Lower lobe of right lung (tissue), 2 donors: ENCODE measurements around the gene CLTA. TPM values are rescaled to one million over a fixed set of nuclear protein-coding genes. Genes with fewer than 3 reads are reported as not detected.

ENCODE experiments used
- ATAC-seq, 2 donors: fragments of 200-7000 bp; cut with Tn5 transposase; one replicate each; pipeline ENCODE4 v1.9.1; 2020 to 2022; ENCODE audit warnings: mild to moderate bottlenecking in 2 of 2, moderate library complexity in 2 of 2
- DNase-seq: peaks from one replicate; pipeline ENCODE4 v3.0.0-alpha.2; 2020
- H3K27ac ChIP-seq: fragments of 200-600 bp; one replicate; pipeline ENCODE4 v1.8.0; 2022
- H3K27me3 ChIP-seq: fragments of 200-600 bp; one replicate; pipeline ENCODE4 v1.8.0; 2022; ENCODE audit warnings: low read depth
- H3K36me3 ChIP-seq: fragments of 200-600 bp; one replicate; pipeline ENCODE4 v1.8.0; 2022; ENCODE audit warnings: mild to moderate bottlenecking
- H3K4me1 ChIP-seq: fragments of 200-600 bp; one replicate; pipeline ENCODE4 v1.8.0; 2022
- H3K4me3 ChIP-seq: fragments of 200-600 bp; one replicate; pipeline ENCODE4 v1.8.0; 2022; ENCODE audit warnings: mild to moderate bottlenecking
- H3K9me3 ChIP-seq: fragments of 200-600 bp; one replicate; pipeline ENCODE4 v1.8.0; 2022
- intact Hi-C: fragments of 100-400 bp; cut with DNase I; formaldehyde crosslinking; loops from one replicate; pipeline ENCODE4 v1.11.0; 2022
- total RNA-seq: library from RNA; stranded (reverse); fragmentation: NEBNext Ultra II Directional; extraction: Animal tissue kit (Norgen Biotek cat#: 25700); gene quantifications from one replicate; pipeline ENCODE4 v1.2.1, GENCODE V29; 2021
- TF ChIP-seq, protein P1 (sequence below): fragments of 200-600 bp; IDR thresholded peaks from one replicate; pipeline ENCODE4 v1.8.0; 2022; ENCODE audit warnings: antibody characterized with exemption, mild to moderate bottlenecking
- donor health status: DM: no; HTN: yes; CAD: no; lungs with severe emphysema.

Gene CLTA
- total RNA-seq, 1 donor from 2014 or later = 177 TPM

DNA sequence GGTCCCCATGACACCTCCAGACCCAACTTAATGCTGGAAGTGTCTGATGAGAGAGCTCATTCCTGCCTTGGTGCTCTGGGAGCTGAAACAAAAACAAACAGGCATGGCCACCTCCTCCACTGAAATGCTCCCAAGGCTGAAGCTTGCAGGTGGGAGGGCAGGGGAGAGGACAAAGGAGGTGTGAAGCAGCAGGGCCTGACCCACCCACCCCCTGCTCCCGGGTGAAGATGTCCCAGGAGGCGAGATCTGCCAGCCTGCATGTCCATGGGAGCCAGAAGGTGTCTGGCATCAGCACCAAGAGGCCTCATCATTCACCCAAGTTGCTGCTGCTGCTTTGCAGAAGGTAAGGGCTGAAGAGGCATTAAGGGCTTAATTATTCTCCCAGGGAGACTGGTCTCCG is 25.7 kb upstream of the CLTA start:
- TF ChIP-seq, protein P1, sequence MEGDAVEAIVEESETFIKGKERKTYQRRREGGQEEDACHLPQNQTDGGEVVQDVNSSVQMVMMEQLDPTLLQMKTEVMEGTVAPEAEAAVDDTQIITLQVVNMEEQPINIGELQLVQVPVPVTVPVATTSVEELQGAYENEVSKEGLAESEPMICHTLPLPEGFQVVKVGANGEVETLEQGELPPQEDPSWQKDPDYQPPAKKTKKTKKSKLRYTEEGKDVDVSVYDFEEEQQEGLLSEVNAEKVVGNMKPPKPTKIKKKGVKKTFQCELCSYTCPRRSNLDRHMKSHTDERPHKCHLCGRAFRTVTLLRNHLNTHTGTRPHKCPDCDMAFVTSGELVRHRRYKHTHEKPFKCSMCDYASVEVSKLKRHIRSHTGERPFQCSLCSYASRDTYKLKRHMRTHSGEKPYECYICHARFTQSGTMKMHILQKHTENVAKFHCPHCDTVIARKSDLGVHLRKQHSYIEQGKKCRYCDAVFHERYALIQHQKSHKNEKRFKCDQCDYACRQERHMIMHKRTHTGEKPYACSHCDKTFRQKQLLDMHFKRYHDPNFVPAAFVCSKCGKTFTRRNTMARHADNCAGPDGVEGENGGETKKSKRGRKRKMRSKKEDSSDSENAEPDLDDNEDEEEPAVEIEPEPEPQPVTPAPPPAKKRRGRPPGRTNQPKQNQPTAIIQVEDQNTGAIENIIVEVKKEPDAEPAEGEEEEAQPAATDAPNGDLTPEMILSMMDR = no peak
- Histone ChIP-seq H3K4me3 (no peak overlapping the region), H3K9me3 (no peaks in the 10 kb centered on the region), H3K36me3 (no peaks in the 10 kb centered on the region), H3K27me3 (no peaks in the 10 kb centered on the region), H3K27ac (no peak overlapping the region), H3K4me1 (peaks cover 19% of the 10 kb centered on the region)
- intact Hi-C loops = loop anchor here (5.0 kb wide), 1 partner anchor 63 kb away; no protein-coding TSS in a partner anchor
- no peak for ATAC-seq
- DNase-seq = no peak

DNA sequence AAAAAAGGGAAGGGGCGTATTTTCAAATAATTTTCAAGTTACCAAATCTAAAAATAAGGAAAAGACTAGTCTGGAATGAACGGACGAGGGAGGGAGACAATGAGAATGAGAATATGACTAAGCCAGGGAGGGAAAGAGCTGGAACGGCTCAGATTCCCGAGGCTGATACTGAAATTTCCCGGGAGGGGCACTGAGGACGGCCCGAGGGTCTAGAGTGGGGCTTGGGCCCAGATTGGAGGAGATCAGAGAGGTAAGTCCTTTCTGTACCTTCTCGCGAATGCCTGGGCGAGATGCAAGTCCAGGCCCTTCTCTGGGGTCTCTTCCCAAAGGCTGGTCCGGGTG is 24.9 kb upstream of the CLTA start:
- ATAC-seq = peak; percentile 4 to 6
- TF ChIP-seq, protein P1 = no peak
- H3K4me3 ChIP-seq = peak overlapping the region; percentile 49
- peaks cover 19% of the 10 kb centered on the region for H3K4me1 ChIP-seq
- peak overlapping the region; percentile 51 for H3K27ac ChIP-seq
- H3K9me3 ChIP-seq = no peaks in the 10 kb centered on the region
- H3K27me3 ChIP-seq = no peaks in the 10 kb centered on the region
- intact Hi-C loops = loop anchor here (5.0 kb wide), 1 partner anchor 63 kb away; no protein-coding TSS in a partner anchor
- no peaks in the 10 kb centered on the region for H3K36me3 ChIP-seq
- DNase-seq = no peak

DNA sequence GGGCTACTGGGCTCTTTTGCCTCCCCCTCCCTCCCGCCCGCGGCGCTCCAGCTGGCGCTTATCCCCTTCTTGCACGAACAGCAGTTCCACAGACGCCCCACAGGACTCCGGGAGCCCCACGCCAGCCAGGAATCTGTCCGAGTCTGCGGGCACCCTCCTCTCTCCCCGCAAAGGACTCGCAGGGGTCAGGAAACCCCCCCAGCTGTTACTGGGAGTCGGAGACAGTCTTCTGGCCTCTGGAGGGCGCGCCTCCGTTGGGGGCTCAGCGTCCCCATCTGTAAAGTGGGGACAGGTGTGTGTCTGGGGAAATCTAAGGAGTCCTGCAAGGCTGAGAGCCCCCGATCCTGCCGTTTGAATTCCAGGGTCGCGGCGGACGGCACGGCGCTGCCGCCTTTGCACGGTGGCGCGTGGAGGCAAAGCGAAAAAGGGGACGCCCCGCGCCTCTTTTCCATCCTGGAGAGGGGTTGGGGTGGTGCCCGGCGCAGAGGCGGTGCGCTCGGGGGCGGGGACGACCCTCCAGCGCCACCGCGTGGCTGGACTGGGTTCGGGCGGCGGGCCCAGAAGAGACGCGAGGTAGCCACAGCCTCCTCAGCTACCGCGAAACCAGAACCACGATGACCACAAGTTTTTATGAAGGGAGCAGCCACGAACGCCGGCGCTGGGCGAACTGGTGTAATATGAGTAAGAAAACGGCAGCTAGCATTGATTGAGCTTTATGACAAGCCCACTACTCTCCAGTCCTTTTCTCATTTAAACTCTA is 24.4 kb upstream of the CLTA start:
- Histone ChIP-seq H3K9me3 (no peaks in the 10 kb centered on the region), H3K36me3 (no peaks in the 10 kb centered on the region), H3K27ac (peak overlapping the region; percentile 51), H3K27me3 (no peaks in the 10 kb centered on the region), H3K4me3 (peak overlapping the region; percentile 49), H3K4me1 (peaks cover 19% of the 10 kb centered on the region)
- ATAC-seq = peak; percentile 96 to 97
- intact Hi-C loops = loop anchor here (5.0 kb wide), 1 partner anchor 64 kb away; no protein-coding TSS in a partner anchor
- TF ChIP-seq, protein P1 = peak; percentile 97
- DNase-seq = peak; percentile 88

DNA sequence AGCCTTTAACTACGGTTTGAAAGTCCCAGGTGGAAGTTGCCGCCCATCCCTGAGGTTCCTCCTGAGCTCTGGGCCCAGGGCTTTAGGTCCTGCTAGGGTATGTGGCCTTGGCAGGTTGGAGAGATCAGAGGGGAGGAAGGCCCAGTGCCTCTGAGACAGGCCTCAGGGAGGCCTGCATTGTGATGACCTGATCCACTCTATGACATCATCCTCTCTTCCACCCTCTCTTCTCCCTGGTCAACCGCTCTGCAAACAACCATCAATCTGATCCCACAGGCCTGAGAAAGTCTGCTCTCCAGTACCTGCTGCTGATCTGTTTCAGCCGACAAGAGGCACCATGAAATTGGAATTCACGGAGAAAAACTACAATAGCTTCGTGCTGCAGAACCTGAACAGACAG is 21.6 kb upstream of the CLTA start, which contains the start of gene CCIN:
Gene CCIN (plus strand): TSS at position 223 of the 400 bp plus-strand sequence. CDS start 115 bp downstream, at position 338.
- H3K9me3 ChIP-seq = no peaks in the 10 kb centered on the region
- TF ChIP-seq, protein P1 = no peak
- peaks cover 11% of the 10 kb centered on the region for H3K4me1 ChIP-seq
- H3K36me3 ChIP-seq = no peaks in the 10 kb centered on the region
- no peaks in the 10 kb centered on the region for H3K27me3 ChIP-seq
- no peak within 1 kb of the TSS for H3K27ac ChIP-seq
- intact Hi-C loops = loop anchor here (5.0 kb wide), 1 partner anchor 67 kb away; no protein-coding TSS in a partner anchor
- no peak within 1 kb of the TSS for H3K4me3 ChIP-seq
- no peak for ATAC-seq
- DNase-seq = no peak

DNA sequence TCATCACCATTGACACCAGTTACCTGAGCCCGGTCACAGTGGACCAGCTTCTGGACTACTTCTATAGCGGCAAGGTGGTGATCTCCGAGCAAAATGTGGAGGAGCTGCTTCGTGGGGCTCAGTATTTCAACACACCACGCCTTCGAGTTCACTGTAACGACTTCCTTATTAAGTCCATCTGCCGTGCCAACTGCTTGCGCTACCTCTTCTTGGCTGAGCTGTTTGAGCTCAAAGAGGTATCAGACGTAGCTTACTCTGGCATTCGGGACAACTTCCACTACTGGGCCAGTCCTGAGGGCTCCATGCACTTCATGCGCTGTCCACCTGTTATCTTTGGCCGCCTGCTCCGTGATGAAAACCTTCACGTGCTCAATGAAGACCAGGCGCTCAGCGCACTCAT is 21.0 kb upstream of the CLTA start:
- Histone ChIP-seq H3K36me3 (no peaks in the 10 kb centered on the region), H3K27me3 (no peaks in the 10 kb centered on the region), H3K9me3 (no peaks in the 10 kb centered on the region), H3K27ac (no peak overlapping the region), H3K4me3 (no peak overlapping the region), H3K4me1 (peaks cover 11% of the 10 kb centered on the region)
- ATAC-seq = no peak
- intact Hi-C loops = loop anchor here (5.0 kb wide), 1 partner anchor 67 kb away; no protein-coding TSS in a partner anchor
- TF ChIP-seq, protein P1 = no peak
- DNase-seq = no peak
